ENCODE data around the gene DTD1.

DNA sequence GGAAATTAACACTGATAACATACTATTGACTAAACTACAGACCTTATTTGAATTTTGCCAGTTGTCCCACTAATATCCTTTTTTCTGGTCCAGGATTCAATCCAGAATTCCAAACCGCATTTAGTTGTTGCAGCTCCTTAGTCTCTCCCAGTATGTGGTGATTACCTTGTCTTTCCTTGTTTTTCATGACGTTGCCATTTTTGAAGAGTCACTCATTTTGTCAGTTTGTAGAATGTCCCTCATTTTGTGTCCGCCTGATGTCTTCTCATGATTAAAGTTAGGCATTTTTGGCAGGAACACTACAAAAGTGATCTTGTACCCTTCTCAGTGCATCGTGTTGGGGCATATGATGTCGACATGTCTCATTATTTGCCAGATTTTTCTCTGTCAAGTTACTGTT is 33.1 kb downstream of the DTD1 start:
- TF ChIP-seq POLR2A (IDR thresholded peaks at IDR 0.05; ENCODE audit: extremely low read depth, insufficient read length): no peak
- TF ChIP-seq, protein P1, sequence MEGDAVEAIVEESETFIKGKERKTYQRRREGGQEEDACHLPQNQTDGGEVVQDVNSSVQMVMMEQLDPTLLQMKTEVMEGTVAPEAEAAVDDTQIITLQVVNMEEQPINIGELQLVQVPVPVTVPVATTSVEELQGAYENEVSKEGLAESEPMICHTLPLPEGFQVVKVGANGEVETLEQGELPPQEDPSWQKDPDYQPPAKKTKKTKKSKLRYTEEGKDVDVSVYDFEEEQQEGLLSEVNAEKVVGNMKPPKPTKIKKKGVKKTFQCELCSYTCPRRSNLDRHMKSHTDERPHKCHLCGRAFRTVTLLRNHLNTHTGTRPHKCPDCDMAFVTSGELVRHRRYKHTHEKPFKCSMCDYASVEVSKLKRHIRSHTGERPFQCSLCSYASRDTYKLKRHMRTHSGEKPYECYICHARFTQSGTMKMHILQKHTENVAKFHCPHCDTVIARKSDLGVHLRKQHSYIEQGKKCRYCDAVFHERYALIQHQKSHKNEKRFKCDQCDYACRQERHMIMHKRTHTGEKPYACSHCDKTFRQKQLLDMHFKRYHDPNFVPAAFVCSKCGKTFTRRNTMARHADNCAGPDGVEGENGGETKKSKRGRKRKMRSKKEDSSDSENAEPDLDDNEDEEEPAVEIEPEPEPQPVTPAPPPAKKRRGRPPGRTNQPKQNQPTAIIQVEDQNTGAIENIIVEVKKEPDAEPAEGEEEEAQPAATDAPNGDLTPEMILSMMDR (IDR thresholded peaks at IDR 0.05; ENCODE audit: low read depth, low read length): no peak
